ENCODE results near the gene SLC37A3. TPM values are rescaled to one million over a fixed set of nuclear protein-coding genes. Genes with fewer than 3 reads are reported as not detected.

Gene SLC37A3
- total RNA-seq, 1 donor from 2014 or later, result 84.5 TPM

- Mint-ChIP-seq H3K4me3 (ENCODE audit: unreplicated experiment) (no peak overlapping the region), H3K27ac (ENCODE audit: unreplicated experiment) (peak overlapping the region; percentile 26), H3K27me3 (ENCODE audit: unreplicated experiment) (no peaks in the 10 kb centered on the region), H3K36me3 (ENCODE audit: unreplicated experiment) (peaks cover 5% of the 10 kb centered on the region), H3K9me3 (ENCODE audit: unreplicated experiment) (peaks cover 3% of the 10 kb centered on the region), H3K4me1 (ENCODE audit: low read depth, unreplicated experiment) (peaks cover 13% of the 10 kb centered on the region)
- no peak for TF ChIP-seq CTCF (IDR thresholded peaks at IDR 0.05; ENCODE audit: partially characterized antibody, unreplicated experiment)
- DNase-seq, result no peak
These were observed 49.1 kb downstream of the SLC37A3 start for GRCh38 chr7:140349144-140349771.

- no peak for TF ChIP-seq CTCF (IDR thresholded peaks at IDR 0.05; ENCODE audit: partially characterized antibody, unreplicated experiment)
- no peak for DNase-seq
- peaks cover 5% of the 10 kb centered on the region for H3K36me3 Mint-ChIP-seq (ENCODE audit: unreplicated experiment)
- H3K9me3 Mint-ChIP-seq (ENCODE audit: unreplicated experiment), result peaks cover 3% of the 10 kb centered on the region
- H3K4me3 Mint-ChIP-seq (ENCODE audit: unreplicated experiment), result no peak overlapping the region
- H3K27ac Mint-ChIP-seq (ENCODE audit: unreplicated experiment), result no peak overlapping the region
- peaks cover 13% of the 10 kb centered on the region for H3K4me1 Mint-ChIP-seq (ENCODE audit: low read depth, unreplicated experiment)
- H3K27me3 Mint-ChIP-seq (ENCODE audit: unreplicated experiment), result no peaks in the 10 kb centered on the region
These were observed 50.0 kb downstream of the SLC37A3 start for GRCh38 chr7:140348161-140348849.

GRCh38 chr7:140347218-140347617, 51.1 kb downstream of the SLC37A3 start:
- no peak overlapping the region for H3K27ac Mint-ChIP-seq (ENCODE audit: unreplicated experiment)
- H3K36me3 Mint-ChIP-seq (ENCODE audit: unreplicated experiment), result peaks cover 5% of the 10 kb centered on the region
- no peak for DNase-seq
- H3K4me3 Mint-ChIP-seq (ENCODE audit: unreplicated experiment), result no peak overlapping the region
- peaks cover 13% of the 10 kb centered on the region for H3K4me1 Mint-ChIP-seq (ENCODE audit: low read depth, unreplicated experiment)
- peaks cover 3% of the 10 kb centered on the region for H3K9me3 Mint-ChIP-seq (ENCODE audit: unreplicated experiment)
- TF ChIP-seq CTCF (IDR thresholded peaks at IDR 0.05; ENCODE audit: partially characterized antibody, unreplicated experiment), result no peak
- H3K27me3 Mint-ChIP-seq (ENCODE audit: unreplicated experiment), result no peaks in the 10 kb centered on the region

GRCh38 chr7:140345426-140345825, 52.9 kb downstream of the SLC37A3 start:
- TF ChIP-seq CTCF (IDR thresholded peaks at IDR 0.05; ENCODE audit: partially characterized antibody, unreplicated experiment), result no peak
- no peaks in the 10 kb centered on the region for H3K36me3 Mint-ChIP-seq (ENCODE audit: unreplicated experiment)

More at GRCh38 chr7:140345426-140345825, 52.9 kb downstream of the SLC37A3 start:
- Mint-ChIP-seq H3K9me3 (ENCODE audit: unreplicated experiment) (no peaks in the 10 kb centered on the region), H3K27ac (ENCODE audit: unreplicated experiment) (no peak overlapping the region), H3K4me1 (ENCODE audit: low read depth, unreplicated experiment) (peaks cover 13% of the 10 kb centered on the region), H3K27me3 (ENCODE audit: unreplicated experiment) (no peaks in the 10 kb centered on the region), H3K4me3 (ENCODE audit: unreplicated experiment) (no peak overlapping the region)
- no peak for DNase-seq
